Spinal cord (tissue), 10 donors: Measurements from ENCODE around the gene PPM1A. TPM values are rescaled to one million over a fixed set of nuclear protein-coding genes. Genes with fewer than 3 reads are reported as not detected.

ENCODE experiments used
- DNase-seq, 6 donors: peaks; one replicate each; pipeline versions ENCODE4 v3.0.0 to v3.0.0-alpha.2; 2013 to 2015; ENCODE audit warnings: low spot score in 6 of 6, low read depth in 4 of 6
- H3K27ac ChIP-seq: one replicate; pipeline ENCODE4 v1.5.1; 2013; ENCODE audit warnings: low read depth, low read length, control low read depth
- H3K27me3 ChIP-seq: one replicate; pipeline ENCODE4 v1.6.1; 2013; ENCODE audit warnings: low read length; ENCODE audit not compliant: control insufficient read depth, insufficient read depth
- H3K36me3 ChIP-seq: one replicate; pipeline ENCODE4 v1.6.1; 2013; ENCODE audit warnings: low read length; ENCODE audit not compliant: control insufficient read depth, insufficient read depth
- H3K4me1 ChIP-seq: one replicate; pipeline ENCODE4 v1.6.1; 2013; ENCODE audit warnings: low read length; ENCODE audit not compliant: control insufficient read depth, insufficient read depth
- H3K4me3 ChIP-seq: one replicate; pipeline ENCODE4 v1.5.1; 2013; ENCODE audit warnings: low read depth, low read length, control low read depth
- H3K9me3 ChIP-seq: one replicate; pipeline ENCODE4 v1.6.1; 2013; ENCODE audit warnings: low read length; ENCODE audit not compliant: control insufficient read depth, insufficient read depth
- WGBS: methylation state at CpG from one replicate; pipeline ENCODE4 v1.1.5; 2013; ENCODE audit warnings: missing lambda C conversion rate; ENCODE audit not compliant: insufficient coverage; 5-methylcytosine and 5-hydroxymethylcytosine counted together
- polyA plus RNA-seq, 2 donors: library from polyadenylated mRNA; unstranded; fragments of 120-200 nt; gene quantifications; one replicate each; pipeline ENCODE4 v1.2.1, GENCODE V29; 2013; ENCODE audit not compliant: insufficient read length in 2 of 2
- total RNA-seq, 2 donors: library from RNA; depleted of rRNA in 1 of 2; stranded (reverse); fragments of 120-200 nt in 1 of 2; fragments of >200 nt in 1 of 2; gene quantifications; one replicate each; pipeline versions ENCODE4 v1.2.3 to v1.2.4, GENCODE V29; 2013 to 2014
- donor health status: healthy.

Gene PPM1A
- total and polyA plus RNA-seq, 4 donors, result 33.1 to 91.9 (median 52.4) TPM

DNA sequence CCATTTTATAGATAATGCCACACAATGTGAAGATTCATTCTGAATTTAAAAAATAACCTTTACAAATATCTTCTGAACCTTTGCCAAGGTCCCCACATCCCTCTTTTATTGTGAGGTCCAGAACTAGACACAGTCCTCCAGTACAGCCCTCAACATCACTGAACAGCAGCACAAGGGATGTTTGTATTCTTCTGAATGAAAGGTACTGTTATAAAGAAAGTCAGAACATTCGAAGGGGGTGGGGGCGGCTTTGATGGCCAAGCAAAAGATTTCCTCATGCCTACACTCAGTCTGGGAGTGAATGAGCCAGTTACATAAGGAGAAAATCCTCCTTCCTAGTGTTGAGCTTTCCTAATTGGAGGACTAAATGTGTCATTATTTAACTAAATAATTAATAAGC, 77.3 kb downstream of the PPM1A start:
- Histone ChIP-seq H3K36me3 (no peaks in the 10 kb centered on the region), H3K27me3 (peaks cover 13% of the 10 kb centered on the region), H3K4me1 (peaks cover 18% of the 10 kb centered on the region), H3K9me3 (no peaks in the 10 kb centered on the region), H3K4me3 (no peak overlapping the region), H3K27ac (peak overlapping the region; percentile 34)
- WGBS, result no CpG with 5 or more reads among the region's 2 CpGs
- DNase-seq, result peak in 2 of 6 donors; percentile 39 to 54

DNA sequence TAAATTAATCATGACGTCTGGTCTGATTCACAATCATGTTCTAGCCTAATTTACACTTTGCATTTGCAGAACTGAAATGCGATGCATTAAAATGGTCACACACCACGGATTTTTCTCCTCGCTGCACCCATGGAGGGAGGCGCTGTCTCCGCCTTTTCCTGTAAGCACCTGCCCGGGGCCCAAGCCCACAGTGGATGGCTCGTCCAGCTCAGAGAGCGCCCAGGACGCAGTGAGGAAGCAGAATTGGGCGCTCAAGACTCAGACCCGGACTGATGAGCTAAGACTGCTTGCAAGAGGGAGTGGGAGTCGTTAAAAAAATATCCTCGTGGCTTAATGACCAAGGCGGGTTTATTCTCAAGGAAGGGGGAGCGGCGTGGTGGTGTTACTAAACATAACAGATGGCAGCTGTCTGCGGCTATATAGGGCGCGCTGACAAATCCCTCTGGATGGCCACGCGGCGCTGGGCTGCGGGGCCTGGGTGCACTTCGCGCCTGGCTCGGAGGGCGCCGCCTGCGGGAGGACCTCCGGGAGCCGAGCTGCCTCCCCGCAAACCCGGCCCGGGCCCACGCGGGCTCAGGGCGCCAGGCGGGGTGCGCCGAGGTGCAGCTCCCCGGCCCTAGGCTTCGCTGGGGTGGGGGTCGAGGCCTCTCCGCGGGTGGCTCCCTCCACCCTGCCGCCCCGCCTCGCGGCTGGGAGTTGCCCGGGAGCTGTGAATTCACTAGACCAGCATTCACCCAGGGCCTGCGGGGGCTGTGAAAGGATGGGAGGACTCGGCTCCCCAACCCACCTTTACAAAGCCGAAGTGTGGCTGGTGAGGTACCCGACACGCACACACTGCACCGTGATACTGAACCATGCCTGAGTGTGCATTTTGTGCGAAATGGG, 78.7 kb downstream of the PPM1A start:
- no peaks in the 10 kb centered on the region for H3K36me3 ChIP-seq
- H3K9me3 ChIP-seq, result no peaks in the 10 kb centered on the region
- 4% methylated on average over 52 of the region's 58 CpGs for WGBS
- peaks cover 24% of the 10 kb centered on the region for H3K4me1 ChIP-seq
- no peak overlapping the region for H3K27ac ChIP-seq
- peak overlapping the region; percentile 43 for H3K4me3 ChIP-seq
- DNase-seq, result peak in 3 of 6 donors; percentile 32 to 90 (median 77)
- peaks cover 13% of the 10 kb centered on the region for H3K27me3 ChIP-seq

DNA sequence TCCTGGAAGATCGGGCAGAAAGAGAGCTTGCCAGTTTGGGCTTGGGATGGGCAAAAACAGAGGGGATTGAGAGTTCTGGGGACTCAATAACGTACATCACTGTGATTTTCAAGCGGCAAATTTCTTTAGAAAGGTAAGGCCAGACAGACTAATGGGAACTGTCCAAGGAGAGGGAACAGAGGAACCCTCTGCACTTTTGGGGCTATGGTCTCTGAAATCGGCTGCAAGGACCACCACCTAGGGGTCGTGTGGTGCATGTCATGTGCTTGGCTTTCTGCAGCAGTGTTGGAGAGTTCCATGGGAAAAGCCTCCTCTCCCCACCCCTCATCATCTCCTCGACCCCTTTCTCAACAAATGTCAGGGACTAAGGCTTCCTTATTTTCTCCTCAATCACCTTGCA, 79.6 kb downstream of the PPM1A start:
- WGBS, result 28% methylated on average over 3 of the region's 6 CpGs
- H3K9me3 ChIP-seq, result no peaks in the 10 kb centered on the region
- peak in 1 of 6 donors; percentile 49 for DNase-seq

DNA sequence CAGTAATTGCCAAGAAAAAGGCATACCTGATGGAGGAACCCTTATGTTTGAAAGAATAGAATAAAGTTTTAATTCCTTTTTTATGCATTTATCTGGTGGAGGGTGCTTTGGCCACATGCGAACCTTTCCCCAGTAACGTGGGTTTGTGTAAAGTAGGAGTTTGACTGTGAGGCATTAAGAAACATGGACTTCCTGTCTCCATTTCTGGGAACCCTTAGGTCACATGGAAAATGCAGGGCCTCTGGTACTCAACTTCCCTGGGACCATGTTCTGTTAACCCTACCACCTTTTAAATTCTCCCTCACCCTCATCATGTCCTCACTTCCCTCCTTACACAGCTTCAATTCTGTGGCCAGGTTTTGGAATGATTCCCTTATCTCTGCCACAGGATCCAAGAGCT, 80.3 kb downstream of the PPM1A start:
- Histone ChIP-seq H3K36me3 (no peaks in the 10 kb centered on the region), H3K9me3 (no peaks in the 10 kb centered on the region), H3K27me3 (peaks cover 13% of the 10 kb centered on the region), H3K4me1 (peaks cover 21% of the 10 kb centered on the region), H3K4me3 (no peak overlapping the region), H3K27ac (no peak overlapping the region)
- DNase-seq, result no peak
- WGBS, result 82% methylated on average over 2 of the region's 2 CpGs

More for the DNA sequence above, 79.6 kb downstream of the PPM1A start:
- Histone ChIP-seq H3K27ac (no peak overlapping the region), H3K36me3 (no peaks in the 10 kb centered on the region), H3K4me3 (no peak overlapping the region), H3K4me1 (peaks cover 22% of the 10 kb centered on the region), H3K27me3 (peaks cover 13% of the 10 kb centered on the region)

DNA sequence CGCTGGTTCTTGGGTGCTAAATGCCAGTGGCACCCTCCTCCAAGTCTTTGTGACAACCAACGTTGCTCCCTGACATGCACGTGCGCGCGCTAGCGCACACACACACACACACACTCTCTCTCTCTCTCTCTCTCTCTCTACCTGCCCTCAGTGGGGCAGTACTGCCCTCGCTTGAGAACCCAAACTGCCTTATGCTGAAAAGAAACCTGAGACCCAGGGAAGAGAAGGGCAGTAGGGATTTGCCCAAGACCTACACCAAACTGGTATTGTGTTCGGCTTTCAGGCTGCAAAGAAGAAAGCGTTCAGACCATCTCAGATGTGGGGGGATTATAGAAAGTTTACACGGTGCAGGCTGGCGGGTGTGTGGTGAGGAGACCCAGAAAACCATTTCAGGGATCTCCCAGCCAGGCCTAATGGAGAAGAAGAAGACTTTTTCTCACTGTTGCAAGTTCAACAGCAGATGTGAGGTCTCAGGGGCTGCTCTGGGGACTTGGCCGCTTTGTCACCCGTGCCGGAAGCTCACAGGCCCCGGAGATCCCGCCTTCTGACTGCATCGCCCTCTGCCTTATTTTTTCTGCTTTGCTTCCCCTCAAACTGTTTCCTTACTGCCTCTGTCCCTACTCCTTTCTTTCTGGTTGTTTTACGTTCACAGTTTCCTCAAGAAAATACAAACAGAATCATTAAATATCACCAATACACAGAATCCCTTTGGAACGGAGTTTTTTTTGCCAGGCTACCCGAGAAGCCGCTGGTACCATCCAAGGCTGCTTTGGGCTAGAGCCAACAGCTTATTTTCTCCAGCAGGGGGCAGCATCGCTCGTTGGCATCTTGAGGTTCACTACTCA, 82.4 kb downstream of the PPM1A start:
- peaks cover 13% of the 10 kb centered on the region for H3K27me3 ChIP-seq
- 5% methylated on average over 23 of the region's 24 CpGs for WGBS

DNA sequence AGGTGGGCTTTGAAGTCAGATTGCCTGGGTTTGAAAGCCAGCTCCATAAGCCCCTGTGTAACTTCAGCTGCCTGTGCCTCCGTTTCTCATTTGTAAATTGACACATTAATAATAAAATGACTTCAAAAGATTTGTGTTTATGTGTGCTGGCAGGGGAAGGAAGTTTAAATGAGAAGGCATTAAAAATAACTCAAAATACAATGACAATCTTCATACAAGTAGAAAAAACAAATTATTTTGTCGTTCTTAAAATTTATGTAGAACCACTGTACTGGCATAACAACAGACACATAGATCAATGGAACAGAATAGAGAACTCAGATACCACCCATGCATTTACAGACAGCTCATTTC, 83.0 kb downstream of the PPM1A start:
- DNase-seq, result no peak
- WGBS, result no CpG with 5 or more reads among the region's 2 CpGs
- Histone ChIP-seq H3K27ac (peak overlapping the region; percentile 75), H3K9me3 (no peaks in the 10 kb centered on the region), H3K4me3 (peak overlapping the region; percentile 45), H3K36me3 (no peaks in the 10 kb centered on the region), H3K27me3 (peaks cover 13% of the 10 kb centered on the region), H3K4me1 (peaks cover 21% of the 10 kb centered on the region)

More for the DNA sequence above, 82.4 kb downstream of the PPM1A start:
- DNase-seq, result peak in 4 of 6 donors; percentile 65 to 94 (median 78)
- H3K27ac ChIP-seq, result peak overlapping the region; percentile 75
- no peaks in the 10 kb centered on the region for H3K36me3 ChIP-seq
- peaks cover 21% of the 10 kb centered on the region for H3K4me1 ChIP-seq
- H3K4me3 ChIP-seq, result peak overlapping the region; percentile 45
- H3K9me3 ChIP-seq, result no peaks in the 10 kb centered on the region

DNA sequence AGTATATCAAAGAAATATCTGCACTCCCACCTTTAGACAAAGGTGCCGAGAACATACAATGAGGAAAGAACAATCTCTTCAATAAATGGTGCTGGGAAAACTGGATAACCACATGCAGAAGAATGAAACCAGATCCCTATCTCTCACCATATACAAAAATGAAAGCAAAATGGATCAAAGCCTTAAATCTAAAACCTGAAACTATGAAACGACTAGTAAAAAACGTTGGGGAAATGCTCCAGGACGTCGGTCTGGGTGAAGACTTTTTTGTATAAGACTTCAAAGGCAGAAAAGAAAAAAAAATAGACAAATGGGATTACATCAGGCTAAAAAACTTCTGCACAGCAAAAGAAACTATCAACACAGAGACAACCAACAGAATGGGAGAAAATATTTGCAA, 83.8 kb downstream of the PPM1A start:
- Histone ChIP-seq H3K36me3 (no peaks in the 10 kb centered on the region), H3K27me3 (peaks cover 9% of the 10 kb centered on the region), H3K4me3 (no peak overlapping the region), H3K4me1 (peaks cover 15% of the 10 kb centered on the region), H3K9me3 (no peaks in the 10 kb centered on the region), H3K27ac (no peak overlapping the region)
- DNase-seq, result no peak
- no CpG with 5 or more reads among the region's 5 CpGs for WGBS

DNA sequence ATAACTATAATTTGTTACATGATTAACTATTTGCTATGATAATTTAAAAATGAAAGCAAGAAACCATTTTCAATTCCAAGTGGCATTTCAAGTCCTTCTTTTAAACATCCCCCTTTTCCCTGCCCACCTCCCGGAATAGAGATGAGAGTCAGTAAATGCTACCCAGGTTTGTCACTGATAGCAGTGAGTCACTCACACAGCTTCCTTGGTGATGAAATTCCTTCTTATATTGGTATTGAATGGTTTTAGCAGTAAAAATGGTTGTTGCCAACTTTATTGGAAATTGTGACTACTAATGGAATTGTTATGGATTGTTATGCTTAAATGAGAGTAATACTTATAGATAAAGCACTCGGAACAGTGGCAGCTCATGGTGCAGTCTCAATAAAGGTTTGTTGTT, 90.5 kb downstream of the PPM1A start:
- Histone ChIP-seq H3K36me3 (no peaks in the 10 kb centered on the region), H3K9me3 (no peaks in the 10 kb centered on the region), H3K4me1 (no peaks in the 10 kb centered on the region), H3K27me3 (no peaks in the 10 kb centered on the region), H3K27ac (no peak overlapping the region), H3K4me3 (no peak overlapping the region)
- WGBS, result 100% methylated on average over 1 of the region's 2 CpGs
- no peak for DNase-seq

DNA sequence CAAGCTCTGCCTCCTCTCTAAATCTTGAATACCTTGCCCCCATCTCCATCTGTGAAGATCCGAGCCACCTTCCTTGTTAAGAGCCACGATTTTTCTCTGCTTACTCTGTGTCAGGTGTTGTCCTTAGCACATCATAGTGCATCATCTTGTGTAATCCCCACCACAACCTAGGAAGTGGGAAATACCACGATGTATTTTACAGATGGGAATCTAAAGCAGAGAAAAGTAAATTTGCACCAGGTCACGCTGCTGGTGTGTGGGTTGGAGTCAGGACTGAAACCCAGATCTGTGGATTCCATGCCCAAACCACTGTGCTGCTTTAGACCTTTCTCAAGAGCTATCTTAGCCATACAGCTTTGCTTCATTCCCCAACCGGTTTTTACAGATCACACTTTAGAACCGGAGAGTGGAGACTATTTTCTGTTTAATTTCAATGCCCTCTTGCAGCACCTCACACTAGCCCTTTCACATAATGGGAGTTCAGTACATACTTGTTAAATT, 94.6 kb downstream of the PPM1A start:
- no peak for DNase-seq
- 88% methylated on average over 1 of the region's 6 CpGs for WGBS
- Histone ChIP-seq H3K27me3 (peaks cover 6% of the 10 kb centered on the region), H3K36me3 (no peaks in the 10 kb centered on the region), H3K9me3 (no peaks in the 10 kb centered on the region), H3K4me3 (no peak overlapping the region), H3K27ac (no peak overlapping the region), H3K4me1 (no peaks in the 10 kb centered on the region)
